ENCODE measurements around the gene ATP2C2. TPM values are rescaled to one million over a fixed set of nuclear protein-coding genes. Genes with fewer than 3 reads are reported as not detected.

The ATP2C2 gene
- total and polyA plus RNA-seq, 3 donors from 2014 or later = 1.1 to 5.8 (median 3.0) TPM

GRCh38 chr16:84360748-84361147 lies 7.6 kb upstream of the ATP2C2 start:
- H3K9me3 ChIP-seq = no peaks in the 10 kb centered on the region
- H3K27ac ChIP-seq = no peak overlapping the region
- H3K27me3 ChIP-seq = no peaks in the 10 kb centered on the region
- H3K4me1 ChIP-seq = no peaks in the 10 kb centered on the region
- no peaks in the 10 kb centered on the region for H3K36me3 ChIP-seq (ENCODE audit: low read depth, missing control alignments)
- no peak overlapping the region for H3K4me3 ChIP-seq
- no peak for DNase-seq
- WGBS, 2 donors = 85 to 95% methylated on average over 4 of the region's 4 CpGs
- intact Hi-C loops (cut with DNase I; ENCODE audit: low total_unique reads) = no loop called here
- TF ChIP-seq POLR2A (IDR thresholded peaks at IDR 0.05) (no peak), CTCF (IDR thresholded peaks at IDR 0.05) (no peak)

GRCh38 chr16:84361546-84361945 lies 6.8 kb upstream of the ATP2C2 start:
- Histone ChIP-seq H3K27ac (no peak overlapping the region), H3K27me3 (no peaks in the 10 kb centered on the region), H3K4me3 (no peak overlapping the region), H3K9me3 (no peaks in the 10 kb centered on the region), H3K4me1 (no peaks in the 10 kb centered on the region), H3K36me3 (ENCODE audit: low read depth, missing control alignments) (no peaks in the 10 kb centered on the region)
- intact Hi-C loops (cut with DNase I; ENCODE audit: low total_unique reads) = no loop called here
- no peak for TF ChIP-seq POLR2A (IDR thresholded peaks at IDR 0.05)
- no peak for TF ChIP-seq CTCF (IDR thresholded peaks at IDR 0.05)
- no peak for DNase-seq
- 89 to 97% methylated on average over 5 of the region's 5 CpGs for WGBS, 2 donors

GRCh38 chr16:84362471-84362941 lies 5.8 kb upstream of the ATP2C2 start:
- intact Hi-C loops (cut with DNase I; ENCODE audit: low total_unique reads) = no loop called here
- no peaks in the 10 kb centered on the region for H3K36me3 ChIP-seq (ENCODE audit: low read depth, missing control alignments)
- DNase-seq = no peak
- H3K9me3 ChIP-seq = no peaks in the 10 kb centered on the region
- no peaks in the 10 kb centered on the region for H3K4me1 ChIP-seq
- no peak overlapping the region for H3K27ac ChIP-seq
- H3K4me3 ChIP-seq = no peak overlapping the region
- H3K27me3 ChIP-seq = no peaks in the 10 kb centered on the region
- 84 to 89% methylated on average over 13 of the region's 13 CpGs for WGBS, 2 donors
- TF ChIP-seq CTCF (IDR thresholded peaks at IDR 0.05) (no peak), POLR2A (IDR thresholded peaks at IDR 0.05) (no peak)

GRCh38 chr16:84366208-84366607 lies 2.1 kb upstream of the ATP2C2 start:
- H3K36me3 ChIP-seq (ENCODE audit: low read depth, missing control alignments) = no peaks in the 10 kb centered on the region
- no peaks in the 10 kb centered on the region for H3K9me3 ChIP-seq
- no peaks in the 10 kb centered on the region for H3K4me1 ChIP-seq
- WGBS, 2 donors = 87 to 93% methylated on average over 9 of the region's 9 CpGs
- H3K27ac ChIP-seq = no peak overlapping the region
- DNase-seq = no peak
- intact Hi-C loops (cut with DNase I; ENCODE audit: low total_unique reads) = no loop called here
- TF ChIP-seq POLR2A (IDR thresholded peaks at IDR 0.05) (no peak), CTCF (IDR thresholded peaks at IDR 0.05) (no peak)
- H3K27me3 ChIP-seq = no peaks in the 10 kb centered on the region
- no peak overlapping the region for H3K4me3 ChIP-seq

GRCh38 chr16:84367297-84367680 lies 1.0 kb upstream of the ATP2C2 start:
- Histone ChIP-seq H3K9me3 (no peaks in the 10 kb centered on the region), H3K36me3 (ENCODE audit: low read depth, missing control alignments) (no peaks in the 10 kb centered on the region), H3K4me3 (no peak overlapping the region), H3K27me3 (no peaks in the 10 kb centered on the region), H3K4me1 (no peaks in the 10 kb centered on the region), H3K27ac (no peak overlapping the region)
- 61 to 66% methylated on average over 9 of the region's 9 CpGs for WGBS, 2 donors
- no peak for DNase-seq
- intact Hi-C loops (cut with DNase I; ENCODE audit: low total_unique reads) = no loop called here
- no peak for TF ChIP-seq CTCF (IDR thresholded peaks at IDR 0.05)
- no peak for TF ChIP-seq POLR2A (IDR thresholded peaks at IDR 0.05)
